GOT3 (cell line): Measurements from ENCODE around the gene ACTL8.
"Not testable (repeated sequence)": the region's sequence is repeated elsewhere in the genome, so short reads cannot be mapped to it uniquely, and the experiment has no call there.

ENCODE experiments used
- DNase-seq: peaks from one replicate; lab custom pipeline; 2025; ENCODE audit warnings: mixed read lengths; lab: John Stamatoyannopoulos, UW

ACTL8 gene

DNA sequence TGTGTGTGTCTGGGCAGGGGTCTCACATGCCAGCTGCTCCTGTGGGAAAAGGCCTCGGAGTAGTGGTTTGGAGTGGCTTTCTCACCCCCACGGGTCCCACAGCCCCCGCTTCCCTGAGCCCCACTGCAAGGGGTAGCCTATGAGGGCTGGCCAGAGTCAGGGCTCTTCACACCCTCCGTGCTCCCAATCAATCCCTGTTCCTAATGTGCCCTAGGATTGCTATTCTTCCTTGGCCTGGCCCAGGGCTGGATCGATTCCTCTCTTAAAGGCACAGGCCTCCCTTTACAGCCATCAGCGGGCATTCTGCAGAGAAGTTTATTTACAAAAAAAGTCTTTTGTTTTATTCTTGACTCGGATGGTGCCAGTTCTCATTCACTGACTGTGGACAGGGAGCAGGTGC lies 19.3 kb upstream of the ACTL8 start:
- no peak for DNase-seq

DNA sequence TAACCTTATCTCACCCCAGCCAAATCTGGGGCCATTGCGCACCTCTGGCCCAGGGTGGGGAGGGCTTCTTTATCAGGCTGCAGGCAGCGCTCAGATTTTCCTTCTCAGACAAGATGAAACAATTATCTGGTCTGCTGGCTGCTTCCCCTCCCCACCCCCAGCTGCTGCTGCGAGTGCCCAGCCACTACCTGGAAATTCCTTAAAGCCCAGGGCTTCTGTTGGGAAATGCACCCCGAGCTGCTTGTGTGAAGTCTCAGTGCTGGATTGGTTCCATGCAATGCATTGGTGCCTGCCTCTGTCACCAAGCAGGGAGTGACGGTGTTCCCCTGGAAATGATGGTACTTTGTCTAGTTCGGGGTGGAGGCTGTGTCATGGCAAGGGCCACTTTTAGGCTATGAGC lies 18.5 kb upstream of the ACTL8 start:
- DNase-seq, result no peak

DNA sequence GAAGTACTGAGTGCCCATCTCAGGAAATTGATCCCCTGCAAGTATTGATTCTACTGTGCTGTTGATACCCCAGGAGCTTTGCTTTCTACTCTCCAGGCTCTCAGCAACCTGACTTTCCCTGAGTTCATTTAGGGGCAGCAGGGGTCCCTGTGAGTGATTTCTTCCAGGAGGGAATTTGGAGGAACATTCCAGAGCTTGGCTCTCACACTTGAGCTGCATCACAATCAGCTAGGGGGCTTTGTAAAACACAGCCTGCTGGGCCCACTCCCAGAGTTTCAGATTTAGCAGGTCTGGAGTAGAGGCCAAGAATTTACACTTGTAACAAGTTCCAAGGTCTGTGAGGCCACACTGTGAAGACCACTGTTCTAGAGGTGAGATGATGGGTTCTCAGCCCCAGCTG lies 16.1 kb upstream of the ACTL8 start:
- no peak for DNase-seq

DNA sequence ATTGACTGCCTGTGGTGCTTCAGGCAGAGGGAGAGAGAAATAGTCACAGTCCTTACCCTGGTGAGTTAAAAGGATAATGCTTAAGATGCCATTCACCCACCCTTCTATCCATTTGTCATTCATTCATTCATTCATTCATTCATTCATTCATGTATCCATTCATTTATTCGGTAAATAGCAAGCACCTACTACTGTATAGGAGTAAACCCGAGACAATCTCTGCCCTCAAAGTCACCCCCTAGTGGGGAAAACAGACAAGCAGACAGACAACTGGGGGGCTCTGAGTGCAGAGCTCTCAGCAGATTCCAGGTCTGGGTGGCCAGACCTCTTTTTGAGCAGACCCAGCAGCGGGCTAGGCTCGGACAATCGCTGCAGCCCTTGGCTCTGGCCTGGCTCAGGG lies 14.1 kb upstream of the ACTL8 start:
- no peak for DNase-seq

DNA sequence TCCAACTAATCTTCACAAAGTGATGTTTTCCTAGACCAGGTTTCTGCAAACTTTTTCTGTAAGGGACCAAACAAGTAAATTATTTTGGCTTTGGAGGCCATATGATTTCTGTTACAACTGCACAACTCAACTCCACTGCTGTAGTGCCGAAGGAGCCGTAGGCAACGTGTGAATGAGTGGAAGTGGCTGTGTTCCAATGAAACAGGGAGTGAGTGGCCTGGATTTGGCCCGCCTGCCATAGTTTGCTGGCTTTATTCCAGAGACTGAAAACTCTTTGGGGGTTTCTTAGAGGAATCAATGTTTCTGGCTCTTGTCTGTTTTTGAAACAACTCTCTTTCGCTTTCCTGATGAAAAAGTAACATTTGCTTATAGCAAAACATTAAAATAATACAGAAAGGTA lies 12.6 kb upstream of the ACTL8 start:
- no peak for DNase-seq

DNA sequence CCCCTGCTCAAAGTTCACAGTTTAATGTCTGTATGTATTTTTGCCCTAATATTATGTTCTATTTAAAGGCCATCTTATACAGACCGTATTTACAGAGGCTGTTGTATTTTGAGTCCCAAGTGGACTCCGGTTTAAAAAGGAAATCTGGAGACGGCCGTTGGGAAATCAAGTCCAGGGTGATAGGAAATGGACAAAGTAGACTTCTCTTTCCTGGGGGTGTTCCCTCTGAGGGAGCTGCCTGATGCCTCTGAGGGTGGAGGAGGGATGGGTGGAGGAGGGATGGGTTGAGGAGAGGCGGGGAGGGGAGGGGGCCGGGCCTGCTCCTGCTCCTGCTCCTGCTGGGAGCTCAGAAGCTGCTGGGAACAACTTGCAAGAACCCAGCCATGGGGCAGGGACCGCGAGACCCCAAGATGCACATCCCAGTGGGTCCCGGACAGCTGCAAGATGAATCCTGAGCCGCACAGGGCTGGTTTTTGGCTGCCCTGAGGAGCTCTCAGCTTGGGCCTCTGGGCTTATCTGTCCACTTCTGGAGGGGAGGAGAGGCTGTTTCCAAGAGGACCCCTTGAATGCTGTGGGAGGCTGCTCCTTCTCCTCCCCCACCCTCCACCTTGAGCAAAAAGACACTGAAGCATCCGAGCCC lies 12.0 kb upstream of the ACTL8 start:
- DNase-seq, result no peak

DNA sequence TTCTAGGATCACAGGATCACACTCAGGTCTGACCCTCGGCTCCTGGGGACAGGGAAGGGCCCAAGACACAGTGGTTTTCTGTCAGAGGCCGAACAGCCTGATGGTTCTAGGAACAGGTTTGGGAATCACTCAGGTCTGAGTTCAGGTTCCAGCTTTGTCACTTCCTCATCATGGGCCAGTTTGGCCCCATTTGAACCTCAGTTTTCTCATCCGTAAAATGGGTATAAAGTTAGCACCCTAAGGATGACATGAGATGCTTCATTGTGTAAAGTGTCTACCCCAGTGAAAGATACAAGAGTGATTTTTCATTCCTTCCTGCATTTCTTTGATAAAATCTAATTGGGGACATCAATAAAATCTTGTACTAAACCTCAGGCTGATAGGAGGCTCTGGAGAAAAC lies 11.2 kb upstream of the ACTL8 start:
- no peak for DNase-seq

DNA sequence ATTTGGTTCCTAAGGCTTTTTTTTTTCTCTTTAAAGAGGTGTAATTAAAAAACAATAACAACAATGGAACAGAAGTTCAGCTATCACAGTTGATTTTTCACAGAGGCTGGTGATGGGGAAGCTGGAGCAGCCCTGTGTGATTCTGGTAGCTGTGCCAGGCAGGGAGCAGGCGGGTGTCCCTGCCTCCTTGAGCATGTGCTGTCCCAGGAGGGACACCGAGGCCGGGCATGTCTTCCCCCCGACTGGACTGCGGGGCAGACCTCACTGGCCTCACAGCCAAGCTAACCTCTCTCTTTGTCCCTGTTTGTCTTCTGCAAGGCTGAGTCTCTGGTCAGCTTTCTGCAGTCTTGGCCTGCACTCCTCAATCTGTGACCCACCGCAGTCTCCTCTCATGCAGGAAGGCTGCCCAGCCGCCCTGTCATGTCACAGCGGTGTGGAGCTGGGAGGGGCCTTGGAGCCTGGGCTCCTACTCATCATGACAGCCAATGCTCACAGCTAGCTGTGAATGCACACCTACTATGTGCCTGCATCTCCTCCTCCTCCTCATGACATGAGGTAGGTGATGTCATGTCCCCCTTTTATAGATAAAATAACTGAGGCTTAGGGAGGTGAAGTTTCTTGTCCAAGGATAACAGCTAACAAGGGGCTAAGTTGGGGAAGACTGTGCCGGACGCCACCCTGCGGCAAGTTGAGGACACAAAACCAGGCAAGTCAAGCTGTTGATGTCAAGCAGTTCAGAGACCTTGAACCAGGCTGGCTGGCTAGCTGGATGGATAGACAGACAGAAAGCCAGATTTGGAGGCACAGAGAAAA lies 10.3 kb upstream of the ACTL8 start:
- no peak for DNase-seq

DNA sequence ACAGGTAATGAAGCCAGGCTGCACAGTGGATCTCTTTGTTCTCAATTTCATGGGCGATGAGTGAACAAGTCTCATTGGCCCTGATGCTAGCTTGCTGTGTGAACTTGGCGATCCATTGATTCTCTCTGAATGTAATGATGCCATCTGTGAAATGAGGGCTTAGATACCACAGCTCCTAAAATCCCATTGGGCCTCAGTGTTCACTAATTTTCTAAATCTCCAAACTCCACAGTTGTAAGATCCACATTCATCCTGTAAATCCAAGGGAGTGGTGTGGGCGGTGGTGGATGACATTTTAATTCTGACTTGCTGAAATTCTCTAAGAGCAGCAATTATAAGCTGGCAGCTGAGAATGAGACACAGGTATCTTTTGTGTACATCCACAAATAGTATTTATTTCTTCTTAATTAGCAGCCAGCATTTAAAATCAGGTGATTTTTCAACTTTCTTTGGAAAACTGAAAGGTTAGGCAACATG lies 9.6 kb upstream of the ACTL8 start:
- DNase-seq, result no peak

DNA sequence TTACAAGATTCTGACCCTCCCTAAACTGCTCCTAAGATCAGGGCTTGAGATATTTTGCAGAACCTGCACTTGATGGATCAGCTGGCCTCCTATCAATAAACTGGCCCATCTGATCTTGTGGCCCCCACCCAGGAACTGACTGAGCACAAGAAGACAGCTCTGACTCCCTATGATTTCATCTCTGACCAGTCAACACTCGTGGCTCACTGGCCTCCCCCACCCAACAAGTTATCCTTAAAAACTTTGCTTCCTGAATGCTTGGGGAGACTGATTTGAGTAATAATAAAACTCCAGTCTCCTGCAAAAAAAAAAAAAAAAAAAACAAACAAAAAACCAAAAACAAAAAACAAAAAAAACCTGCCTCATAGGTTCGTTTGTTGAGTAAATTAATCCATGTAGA lies 8.9 kb upstream of the ACTL8 start:
- DNase-seq, result not testable (repeated sequence)

DNA sequence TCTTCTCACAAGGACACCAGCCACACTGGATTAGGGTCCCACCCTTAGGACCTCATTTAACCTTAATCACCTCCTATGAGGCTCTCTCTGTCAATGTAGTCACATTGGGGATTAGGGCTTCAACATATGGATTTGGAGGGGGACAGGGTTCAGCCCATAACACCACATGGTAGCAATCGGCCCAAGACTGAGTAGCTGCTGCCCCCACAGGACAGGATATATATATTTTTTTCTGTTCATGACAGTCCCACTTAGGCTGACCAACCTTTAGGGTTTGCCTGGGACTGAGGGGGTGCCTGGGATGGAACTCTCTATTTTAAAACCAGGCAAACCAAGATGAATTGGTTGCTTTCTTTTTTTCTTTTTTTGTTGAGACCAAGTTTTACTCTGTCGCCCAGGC lies 8.2 kb upstream of the ACTL8 start:
- DNase-seq, result no peak

DNA sequence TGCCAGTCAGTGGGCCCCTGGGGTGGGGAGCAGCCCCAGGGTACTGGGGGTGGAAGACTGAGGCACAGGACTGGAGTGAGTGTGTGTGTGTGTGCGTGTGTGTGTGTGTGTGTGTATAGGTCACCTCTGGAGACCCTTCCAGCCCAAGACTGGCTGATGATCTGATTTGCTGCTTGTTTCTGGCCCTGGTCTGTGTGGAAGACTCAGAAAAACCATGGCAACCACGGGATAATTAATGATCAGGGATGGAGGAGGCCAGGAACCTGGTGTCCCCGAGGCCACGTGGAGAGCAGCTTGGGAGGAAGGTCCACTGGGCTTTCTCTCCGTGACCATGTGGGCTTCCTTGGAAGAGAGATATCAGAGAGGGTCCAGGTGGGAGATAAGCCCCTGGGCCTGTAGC lies 4.8 kb upstream of the ACTL8 start:
- no peak for DNase-seq

DNA sequence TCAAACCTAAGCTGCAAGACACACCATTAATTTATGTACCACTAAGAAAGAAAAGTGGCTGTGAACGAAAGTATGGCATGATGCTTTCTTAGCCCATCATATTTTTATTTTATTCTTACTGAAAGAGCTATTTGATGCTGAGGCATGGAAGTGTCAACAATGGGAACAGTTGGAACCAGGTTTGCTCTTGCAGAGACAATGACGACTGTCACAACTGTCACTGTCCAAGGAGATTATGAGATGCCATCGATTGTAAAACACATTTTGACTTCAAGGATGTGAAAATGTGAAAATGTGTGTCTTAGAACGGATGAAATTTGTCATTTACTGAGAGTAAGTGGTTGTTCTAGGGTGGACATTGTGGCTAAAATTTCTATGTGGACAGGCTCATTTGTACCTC lies 2.8 kb upstream of the ACTL8 start:
- no peak for DNase-seq

DNA sequence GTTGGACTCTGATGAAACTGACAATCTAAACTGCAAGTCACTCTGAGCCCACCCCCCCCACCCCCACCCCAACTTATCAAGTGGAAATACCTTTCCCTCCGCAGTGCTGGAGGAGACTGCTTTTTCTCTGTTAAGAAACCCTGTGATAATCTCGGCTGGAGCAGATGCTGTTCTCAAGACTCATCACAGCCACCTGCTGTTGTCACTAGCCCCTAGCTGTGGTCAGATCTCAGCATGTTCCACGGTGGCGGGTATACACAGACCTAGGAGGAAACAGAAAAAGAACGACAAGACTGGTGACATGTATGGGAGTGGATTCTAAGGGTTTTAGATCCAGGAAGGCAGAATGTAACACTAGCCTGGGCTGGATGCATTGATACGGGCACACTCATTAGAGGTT lies 2.3 kb downstream of the ACTL8 start:
- DNase-seq, result no peak

DNA sequence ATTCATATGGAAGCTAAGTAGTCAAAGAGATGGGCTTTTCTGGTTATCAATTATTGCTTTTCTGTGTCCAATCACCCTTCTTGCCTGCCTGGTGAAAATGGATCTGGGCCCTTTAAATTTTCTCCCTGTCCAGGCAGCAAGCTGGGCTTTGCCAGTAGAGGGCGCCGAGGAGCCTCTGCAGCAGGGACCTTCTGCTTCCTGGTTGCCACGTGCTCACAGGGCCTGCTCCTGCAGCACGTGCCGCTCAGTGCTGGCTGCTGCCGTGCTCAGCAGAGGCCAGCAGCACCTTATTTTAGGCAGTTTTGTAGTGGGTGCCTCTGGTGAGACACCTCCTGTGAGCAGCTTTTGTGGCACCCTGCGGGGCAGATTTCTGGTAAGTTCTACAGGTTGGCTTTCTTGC lies 4.0 kb downstream of the ACTL8 start:
- no peak for DNase-seq

DNA sequence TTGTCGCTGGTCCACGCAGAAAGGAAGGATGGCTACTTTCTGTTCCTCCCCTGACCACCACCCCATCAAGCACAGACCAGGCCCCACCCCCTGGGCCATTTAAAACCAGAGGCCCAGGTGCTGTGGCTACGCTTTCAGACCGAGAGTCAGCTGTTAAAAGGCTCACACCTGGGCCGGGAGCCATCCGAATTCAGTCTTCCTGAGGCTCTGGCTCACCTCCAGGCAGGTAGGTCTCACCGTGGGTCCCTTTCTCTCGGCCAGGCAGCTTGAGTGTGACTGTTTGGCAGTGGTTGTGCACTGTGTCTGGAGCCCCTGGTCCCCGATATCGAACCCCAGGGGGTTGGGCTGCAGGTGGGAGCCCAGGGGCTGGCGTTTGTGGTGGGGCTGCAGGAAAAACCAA lies 7.2 kb downstream of the ACTL8 start:
- no peak for DNase-seq

DNA sequence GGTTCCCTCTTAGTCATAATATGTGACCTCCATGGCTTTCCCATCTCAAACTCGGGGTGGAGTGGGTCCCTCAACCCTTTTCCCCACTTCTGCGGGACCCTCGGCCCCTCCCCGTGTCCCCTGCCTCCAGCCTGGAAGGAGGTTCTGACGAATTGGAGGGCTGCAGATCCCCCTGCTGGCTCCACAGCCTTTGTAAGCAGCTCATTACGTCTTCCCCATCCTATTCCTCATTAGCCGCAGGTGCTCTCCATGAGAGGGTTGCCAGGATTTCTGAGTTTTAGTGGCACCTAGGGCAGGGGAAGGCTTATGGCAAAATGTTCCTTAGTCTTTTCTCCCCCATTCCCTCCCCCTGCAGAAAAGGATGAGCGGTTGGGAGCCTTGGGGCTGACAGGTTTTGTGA lies 8.3 kb downstream of the ACTL8 start:
- DNase-seq, result no peak

DNA sequence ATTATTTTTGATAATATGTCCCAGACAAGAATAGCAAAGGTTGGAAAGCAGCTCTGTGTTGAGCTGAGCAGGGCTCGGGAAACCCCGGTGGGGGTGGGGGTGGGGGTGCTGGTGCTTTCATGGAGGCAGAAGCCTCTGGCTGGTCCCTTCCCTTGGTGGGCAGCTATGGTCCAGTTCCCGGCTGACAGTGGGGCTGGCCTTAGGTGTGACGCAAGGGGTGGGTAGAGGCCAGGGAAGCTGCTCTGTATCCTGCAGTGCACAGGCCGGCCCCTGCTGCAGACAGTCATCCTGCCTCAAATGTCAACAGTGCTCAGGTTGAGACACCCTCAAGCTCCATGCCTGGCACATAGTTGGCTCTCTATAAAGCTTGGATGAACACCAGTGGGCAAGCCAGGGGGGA lies 8.9 kb downstream of the ACTL8 start:
- no peak for DNase-seq

DNA sequence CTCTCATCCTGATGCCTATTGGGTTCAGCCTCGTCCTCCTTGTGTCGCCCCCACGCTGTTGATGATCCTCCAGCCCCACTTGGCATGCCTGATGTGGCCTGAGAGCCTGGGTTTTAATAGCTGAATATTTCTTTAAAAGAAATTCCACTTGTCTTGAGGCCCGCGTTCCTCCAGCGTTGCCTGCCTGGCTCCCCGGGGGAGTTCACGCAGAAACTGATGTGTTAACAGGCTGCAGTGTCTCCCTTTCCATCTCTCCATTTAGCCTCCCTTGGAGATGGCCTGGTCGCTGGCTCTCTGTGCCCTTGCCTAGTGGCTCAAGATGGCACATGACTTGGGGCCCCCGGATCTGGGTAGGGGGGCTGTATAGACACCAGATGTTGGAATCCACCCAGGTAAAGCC lies 9.5 kb downstream of the ACTL8 start:
- DNase-seq, result no peak

DNA sequence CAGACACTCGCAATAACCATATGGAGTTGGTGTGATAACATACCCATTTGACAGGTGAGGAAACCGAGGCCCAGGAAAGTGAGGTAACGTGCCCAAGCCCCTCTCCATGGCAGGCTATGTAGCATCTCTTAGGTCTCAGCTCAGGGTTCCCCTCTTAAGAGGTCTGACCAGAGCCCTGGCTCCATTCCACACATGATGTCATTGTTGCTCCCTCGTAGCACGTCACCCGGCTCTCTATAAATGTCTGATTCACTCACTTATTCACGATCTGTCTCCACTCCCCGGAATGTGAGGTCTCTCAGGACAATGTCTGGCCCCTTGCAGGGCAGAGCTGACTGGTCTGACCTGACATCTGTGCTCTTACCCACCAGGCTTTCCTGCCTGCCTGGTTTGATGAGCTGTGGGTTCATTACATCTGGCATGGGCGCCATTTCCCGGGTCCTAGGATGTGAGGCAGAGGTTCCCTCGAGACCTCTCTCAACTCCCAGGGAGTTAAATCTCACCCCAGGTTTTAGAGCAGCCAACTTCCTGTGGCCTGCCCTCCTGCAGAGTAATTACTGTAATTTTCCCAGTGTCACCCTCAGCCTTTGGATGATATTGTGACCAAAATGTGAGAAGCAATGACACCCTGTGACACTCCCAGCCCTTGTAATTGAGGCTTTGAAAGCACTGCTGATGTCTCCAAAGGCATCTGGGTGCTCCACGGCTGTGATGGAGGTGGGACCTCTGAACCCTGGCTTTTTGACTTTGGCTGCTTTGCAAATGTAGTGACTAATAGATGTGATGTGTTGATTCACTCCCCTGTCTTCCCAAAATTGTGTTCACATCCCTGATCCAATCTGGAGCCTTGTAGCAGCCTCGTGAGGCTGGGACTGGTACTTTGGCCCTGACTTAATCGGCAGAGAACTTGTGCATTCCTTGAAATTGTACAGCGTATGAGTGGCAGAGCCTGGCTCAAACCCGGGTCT lies 10.6 kb downstream of the ACTL8 start:
- peak; percentile 59 for DNase-seq

DNA sequence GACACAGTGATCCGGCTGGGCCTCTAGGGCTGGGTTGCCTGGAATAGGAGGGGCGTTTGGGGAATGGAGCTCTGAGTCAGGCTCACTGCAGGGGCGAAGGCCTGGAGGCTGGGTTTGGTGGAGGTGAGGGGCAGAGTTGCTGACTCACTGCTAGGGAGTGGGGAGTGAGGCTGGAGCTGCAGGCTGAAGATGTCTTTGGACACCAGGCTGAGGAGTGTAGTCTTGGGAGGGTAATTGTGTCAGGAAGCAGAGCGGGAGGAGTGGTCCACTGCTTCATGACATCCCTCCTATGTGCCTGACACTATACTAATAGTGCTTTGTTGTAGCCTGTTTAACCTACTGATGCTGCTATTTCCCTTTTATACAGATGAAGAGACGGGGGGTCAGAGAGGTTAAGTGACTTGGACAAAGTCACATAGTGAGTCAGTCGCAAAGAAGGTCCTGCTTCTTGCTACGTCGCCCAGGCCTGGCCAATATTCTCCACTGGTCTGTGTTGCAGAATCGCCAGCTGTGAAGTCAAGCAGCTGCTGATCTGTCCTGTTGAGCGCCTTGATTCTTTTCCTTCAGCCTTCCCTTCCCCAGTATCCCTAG lies 13.6 kb downstream of the ACTL8 start:
- peak; percentile 55 for DNase-seq

DNA sequence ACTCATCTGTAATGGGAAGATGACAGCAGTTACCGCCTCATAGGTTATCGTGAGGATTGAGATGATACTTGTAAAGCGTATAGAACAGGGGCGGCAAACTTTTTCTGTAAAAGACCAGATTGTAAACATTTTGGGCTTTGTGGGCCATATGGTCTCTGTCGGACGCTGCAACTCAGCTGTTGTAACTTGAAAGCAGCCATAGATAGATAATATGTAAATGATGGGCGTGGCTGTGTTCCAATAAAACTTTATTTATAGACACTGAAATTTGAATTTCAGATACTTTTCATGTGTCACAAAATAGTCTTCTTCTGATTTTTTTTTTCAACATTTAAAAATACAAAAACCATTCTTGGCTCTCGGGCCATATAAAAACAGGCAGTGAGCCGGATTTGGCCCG lies 15.8 kb downstream of the ACTL8 start:
- no peak for DNase-seq
